Stimulated activated CD8-positive, alpha-beta memory T cell treated with anti-CD3 and anti-CD28 coated beads, Interleukin-15, amount 100 ng/mL, for 48 hours (primary cell): ENCODE data around the gene CLASP1.
"Not testable (repeated sequence)": the region's sequence is repeated elsewhere in the genome, so short reads cannot be mapped to it uniquely, and the experiment has no call there.

Source experiments
- DNase-seq, 2 donors: peaks; one replicate each; pipeline ENCODE4 v3.0.0-alpha.2; 2020; ENCODE audit warnings: low read depth in 2 of 2

CLASP1 gene

DNA sequence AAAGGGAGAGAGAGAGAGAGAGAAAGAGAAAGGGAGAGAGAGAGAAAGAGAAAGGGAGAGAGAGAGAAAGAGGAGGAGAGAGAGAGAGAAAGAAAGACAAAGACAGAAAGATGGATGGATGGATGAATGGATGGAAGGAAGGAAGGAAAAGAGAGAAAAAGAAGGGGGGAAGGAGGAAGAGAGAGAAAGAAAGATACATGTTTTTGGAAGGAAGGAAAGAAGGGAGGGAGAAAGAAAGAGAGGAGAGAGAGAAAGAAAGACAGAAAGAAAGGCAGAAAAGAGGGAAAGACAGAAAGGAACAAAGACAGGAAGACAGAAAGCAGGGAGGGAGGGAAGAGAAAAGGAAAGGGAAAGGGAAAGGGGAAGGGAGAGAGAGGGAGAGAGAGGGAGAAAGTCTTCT is 67.0 kb downstream of the CLASP1 start:
- DNase-seq = no peak

DNA sequence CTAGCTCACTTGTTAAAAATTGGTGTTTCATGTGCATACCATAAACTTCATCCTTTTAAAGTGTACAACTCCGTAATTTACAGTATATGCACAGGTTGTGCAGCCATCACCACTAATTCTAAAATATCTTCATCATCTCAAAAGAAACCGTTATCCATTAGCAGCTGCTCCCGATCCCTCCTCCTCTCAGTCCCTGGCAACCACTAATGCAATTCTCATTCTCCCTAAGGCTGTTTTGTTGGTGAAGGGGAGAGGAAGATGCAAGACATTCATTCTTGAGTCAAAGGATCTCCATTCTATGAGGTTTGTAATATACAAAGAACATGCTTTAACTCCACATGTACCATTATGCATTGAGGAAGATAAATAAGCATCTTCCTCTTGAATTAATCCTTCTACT is 70.0 kb downstream of the CLASP1 start:
- DNase-seq = no peak

DNA sequence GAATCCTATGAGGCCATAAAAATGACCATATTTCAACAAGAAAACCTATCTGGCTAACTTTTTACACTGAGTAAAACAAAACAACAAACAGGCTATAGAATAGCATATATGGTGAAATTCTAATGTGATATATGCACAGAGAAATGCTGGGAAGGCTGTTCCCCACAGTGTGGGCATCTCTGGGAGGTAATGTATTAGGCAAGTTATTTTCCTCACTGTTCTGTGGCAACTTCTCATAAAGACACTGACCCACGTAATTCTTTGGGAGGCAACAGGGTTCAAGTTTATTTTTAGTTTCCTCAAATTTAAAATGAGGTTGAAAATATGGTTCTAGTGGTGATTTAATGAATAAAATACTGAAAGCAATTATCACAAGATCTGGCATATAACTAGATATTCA is 71.9 kb downstream of the CLASP1 start:
- no peak for DNase-seq

DNA sequence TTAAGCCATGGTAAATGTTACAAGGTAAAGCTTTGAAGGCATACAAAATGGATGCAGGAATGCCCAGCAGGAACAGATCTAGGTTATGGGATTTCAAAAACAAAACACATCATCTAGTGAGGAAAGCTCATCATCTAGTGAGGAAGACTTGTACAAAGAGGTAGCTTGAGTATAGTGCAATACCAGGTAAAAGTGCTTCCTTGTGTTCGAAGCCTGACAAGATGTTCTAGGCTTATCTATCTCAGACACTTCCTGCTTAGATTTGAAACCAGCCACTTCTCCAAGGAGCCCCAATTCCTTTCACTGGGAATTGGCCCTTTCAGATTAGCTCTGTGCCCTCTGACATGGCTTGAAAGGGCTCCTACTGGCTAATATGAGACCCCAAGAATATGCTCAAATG is 73.0 kb downstream of the CLASP1 start:
- DNase-seq = no peak

DNA sequence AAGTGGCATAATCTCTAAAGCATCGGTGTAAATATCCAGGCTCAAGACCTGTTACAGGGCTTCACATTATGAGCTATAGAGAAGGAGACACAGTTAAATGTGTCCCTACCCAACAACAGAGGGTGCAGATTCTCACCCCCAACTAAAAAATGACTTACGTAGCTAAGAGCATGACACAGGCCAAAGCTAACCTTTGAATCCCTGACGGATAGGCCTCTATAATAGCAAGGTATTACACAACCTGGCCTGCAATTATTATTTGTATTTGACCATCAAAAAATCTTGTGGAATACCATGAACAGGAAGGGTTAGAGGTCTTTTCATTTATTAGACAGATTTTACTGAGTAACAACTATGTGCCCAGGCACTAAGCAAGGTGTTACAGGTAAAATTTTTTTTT is 73.5 kb downstream of the CLASP1 start:
- DNase-seq = no peak

DNA sequence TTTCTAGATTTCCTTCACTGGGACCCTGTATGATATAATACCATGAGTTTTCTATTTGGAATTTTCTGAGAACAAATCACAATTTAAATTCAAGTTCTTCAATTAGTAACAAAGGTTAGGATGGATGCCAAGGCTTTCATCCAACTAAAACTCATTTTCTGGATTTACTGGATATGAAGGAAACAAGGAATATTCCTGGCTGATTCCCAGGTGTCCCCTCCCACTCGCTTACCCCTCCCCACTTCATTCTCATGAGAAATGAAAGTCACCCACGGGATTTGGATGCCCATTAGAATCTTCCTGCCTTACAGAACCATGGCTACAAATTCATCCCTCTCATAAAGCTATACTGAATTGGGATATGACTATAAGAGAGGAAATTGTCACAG is 78.6 kb downstream of the CLASP1 start:
- DNase-seq = no peak

DNA sequence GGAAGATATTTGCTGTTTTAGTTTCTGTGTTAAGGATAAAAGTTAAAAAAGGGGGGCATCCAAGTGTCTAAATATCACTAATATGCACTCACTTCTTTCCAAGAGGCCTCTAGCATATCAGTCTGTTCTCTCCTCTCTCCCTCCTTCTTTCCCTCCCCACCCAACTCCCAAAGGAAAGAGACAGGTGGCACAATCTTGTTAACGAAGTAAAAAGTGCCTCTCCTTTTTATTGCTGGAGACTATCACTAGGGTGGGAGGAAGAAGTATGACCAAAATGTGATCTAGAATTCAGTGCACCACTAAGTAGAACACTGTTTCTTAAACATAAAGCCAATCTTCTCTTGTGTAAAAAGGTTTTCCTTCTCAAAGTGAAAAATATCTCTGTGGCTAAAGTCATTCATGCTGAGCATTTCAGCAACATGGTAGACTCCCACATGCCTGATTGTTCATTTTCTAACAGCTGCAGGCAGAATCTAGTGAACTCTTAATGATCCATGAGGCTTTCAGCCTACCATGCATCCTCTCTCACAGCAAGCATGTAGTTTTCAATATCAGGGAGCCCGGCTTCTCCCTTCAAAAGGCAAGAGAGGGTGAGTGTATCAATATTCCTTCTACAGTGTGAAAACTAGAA is 79.1 kb downstream of the CLASP1 start:
- no peak for DNase-seq

DNA sequence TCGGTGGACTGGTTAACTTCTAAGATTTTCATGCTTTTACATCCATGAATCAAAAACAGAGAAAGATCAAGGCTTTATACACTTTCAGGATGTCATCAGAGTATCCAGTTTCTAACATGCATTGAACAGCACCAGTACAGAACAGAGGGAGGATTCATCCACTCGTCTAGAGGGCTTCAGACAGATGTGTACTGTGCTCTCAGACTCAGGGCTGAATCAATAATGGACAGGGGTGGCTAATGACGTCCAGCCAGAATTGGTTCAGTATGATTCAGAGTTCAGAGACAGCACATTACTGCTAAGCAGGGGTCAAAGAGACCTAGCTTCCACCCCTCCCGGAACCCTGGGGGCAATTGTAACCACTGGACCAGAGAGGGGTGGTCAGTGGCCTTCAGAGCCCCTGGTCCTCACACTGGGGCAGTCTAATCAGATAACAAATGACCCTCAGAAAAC is 81.3 kb downstream of the CLASP1 start:
- DNase-seq = no peak

DNA sequence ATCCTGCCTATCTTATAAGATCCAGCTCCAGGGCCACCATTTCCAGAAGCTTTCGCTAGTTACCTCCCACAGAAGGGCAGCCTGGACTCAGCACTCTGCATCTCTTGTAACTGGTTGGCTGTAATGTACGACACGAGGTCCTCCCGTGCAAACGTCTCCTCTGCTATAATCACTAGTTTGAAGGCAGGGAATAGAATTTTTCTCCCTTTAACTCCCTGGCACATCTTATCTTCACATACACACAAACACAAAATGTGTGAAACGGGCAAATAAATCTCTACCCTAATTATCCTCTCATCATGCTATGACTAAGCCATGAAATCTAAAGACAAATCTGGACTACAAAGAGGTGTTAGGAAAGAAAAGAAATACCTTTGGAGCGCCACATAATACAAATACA is 81.8 kb downstream of the CLASP1 start:
- no peak for DNase-seq

DNA sequence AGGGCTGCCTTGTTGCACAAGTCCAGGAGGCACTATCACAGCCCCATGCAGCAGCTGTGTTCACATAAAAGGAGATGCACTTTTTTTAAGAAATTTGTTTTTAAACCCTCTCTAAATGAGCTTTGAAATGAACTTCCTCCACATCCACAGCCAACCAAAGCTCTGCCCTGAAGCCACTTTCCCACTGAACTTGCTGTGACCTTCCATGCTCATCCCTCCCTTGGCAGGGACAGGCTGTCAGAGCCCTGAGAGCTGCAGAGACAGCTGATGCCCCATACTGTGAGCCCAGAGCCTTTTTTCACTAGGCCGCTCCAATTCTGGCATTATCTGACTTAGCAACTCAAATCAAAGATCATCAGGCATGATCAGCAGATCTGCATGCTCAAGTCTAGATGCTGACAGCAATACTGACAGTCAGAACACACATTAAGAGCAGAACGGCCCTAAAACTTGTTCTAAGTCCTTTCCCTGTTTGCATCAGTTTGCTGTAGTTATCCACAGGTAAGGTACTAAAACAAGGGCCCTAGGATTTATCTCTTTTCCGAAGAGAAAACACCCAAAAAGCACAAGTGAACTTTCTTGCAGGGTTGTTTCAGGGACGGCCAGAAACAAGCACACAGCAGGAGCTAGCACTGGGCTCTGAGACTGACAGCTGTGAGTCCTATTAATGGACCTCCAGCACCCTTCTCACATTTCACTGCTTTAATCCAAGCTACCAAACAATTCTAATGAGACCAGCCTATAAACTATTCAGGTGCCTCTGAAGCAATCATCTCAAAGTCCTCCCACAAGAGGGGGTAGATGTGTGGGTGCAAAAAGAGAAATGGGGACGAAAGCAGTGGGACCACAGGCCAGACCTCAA is 83.6 kb downstream of the CLASP1 start:
- no peak for DNase-seq

DNA sequence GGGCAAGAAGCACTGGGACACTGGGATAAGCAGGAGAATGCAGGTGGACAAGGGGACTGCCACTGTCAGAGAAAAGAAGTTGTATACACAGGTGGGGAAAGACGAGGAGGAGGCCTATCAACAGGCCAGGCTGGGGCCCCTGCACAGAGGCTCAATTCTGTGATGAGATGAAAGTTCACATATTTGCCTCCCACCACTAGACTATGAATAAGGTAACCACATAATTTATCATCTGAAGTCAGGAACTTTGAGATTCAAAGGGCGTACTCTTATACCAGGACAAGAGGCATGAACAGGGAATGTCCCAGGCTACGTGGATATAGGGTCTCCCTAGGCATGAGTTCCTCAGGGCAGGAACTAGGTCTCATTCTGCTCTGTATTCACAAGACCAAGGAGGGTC is 84.4 kb downstream of the CLASP1 start:
- DNase-seq = no peak

DNA sequence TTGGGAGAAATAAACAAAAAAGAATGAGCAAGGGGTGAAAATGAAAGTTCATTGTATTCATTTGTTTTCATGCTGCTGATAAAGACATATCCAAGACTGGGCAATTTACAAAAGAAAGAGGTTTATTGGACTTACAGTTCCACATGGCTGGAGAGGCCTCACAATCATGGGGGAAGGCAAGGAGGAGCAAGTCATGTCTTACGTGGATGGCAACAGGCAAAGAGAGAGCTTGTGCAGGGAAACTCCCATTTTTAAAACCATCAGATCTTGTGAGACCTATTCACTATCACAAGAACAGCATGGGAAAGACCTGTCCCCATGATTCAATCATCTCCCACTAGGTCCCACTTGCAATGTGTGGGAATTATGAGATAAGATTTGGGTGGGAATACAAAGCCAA is 85.5 kb downstream of the CLASP1 start:
- not testable (repeated sequence) for DNase-seq

DNA sequence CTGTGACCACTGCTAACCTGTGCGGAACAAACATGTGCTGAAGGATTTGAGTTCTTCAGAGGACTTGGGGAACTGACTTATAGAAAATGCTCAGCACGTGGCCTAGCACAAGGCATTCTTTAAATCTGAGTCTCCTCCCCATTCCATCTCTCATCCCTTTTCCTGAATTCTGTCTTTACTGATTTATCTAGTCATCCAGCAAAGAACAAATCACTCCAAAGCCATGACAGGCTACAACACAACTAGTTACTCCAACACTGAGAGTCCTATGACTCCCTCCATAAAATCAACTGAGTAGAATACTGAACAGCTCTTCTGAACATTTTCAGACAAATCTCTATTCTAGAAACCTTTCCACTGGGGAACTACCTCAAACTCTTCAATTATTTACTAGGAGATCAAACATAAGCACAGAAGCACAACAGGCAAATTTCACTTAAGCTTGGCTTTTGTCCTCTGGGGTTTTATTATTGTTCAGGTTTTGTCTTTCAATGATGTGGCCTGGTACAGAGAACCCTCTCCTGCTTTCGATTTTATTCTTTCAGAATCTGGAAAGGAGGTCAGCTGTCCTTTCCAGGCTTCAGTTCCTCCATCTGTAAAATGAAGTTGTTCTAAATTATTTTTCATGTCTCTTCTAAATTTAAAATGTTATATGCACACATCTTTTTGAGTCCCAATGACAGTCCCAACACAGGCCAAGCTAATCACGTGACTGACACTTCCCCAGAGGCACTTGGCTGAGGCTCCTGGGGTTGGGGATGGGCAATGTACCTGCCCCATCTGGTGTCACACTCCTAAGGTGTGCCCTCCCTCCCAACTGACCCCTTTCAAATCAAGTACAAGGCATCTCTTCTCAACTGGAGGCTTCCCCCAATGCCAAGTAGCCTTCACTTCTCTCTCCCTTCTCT is 86.7 kb downstream of the CLASP1 start:
- no peak for DNase-seq

DNA sequence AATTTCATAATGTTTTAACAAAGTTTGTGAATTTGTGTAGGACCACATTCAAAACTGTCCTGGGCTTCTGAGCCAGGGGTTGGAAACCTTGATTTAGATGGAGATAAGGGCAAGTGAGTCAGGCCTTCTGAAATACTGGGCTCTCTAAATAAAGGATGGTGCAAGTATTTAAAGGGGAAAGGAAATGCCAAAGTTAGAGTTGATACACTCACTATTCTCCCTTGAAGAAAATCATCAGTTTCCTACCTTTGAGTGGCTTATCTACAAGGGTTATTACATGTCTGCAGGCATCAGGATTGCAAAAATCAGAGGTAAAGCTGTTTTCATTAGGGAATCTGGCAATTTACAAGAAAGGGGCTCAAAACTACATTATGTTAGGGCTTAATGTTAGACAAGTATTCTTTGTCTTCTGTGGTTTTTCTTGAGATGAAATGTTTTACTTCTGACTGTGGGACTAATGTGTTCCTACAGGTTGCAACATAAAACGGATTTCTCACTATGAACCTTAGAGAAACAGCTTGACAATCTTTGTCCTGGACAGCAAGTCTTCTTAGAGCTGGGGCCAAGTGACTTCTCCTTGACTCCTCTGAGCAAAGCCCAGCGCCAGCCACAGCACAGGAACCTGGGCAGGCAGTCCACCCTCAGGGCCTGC is 87.5 kb downstream of the CLASP1 start:
- DNase-seq = no peak

DNA sequence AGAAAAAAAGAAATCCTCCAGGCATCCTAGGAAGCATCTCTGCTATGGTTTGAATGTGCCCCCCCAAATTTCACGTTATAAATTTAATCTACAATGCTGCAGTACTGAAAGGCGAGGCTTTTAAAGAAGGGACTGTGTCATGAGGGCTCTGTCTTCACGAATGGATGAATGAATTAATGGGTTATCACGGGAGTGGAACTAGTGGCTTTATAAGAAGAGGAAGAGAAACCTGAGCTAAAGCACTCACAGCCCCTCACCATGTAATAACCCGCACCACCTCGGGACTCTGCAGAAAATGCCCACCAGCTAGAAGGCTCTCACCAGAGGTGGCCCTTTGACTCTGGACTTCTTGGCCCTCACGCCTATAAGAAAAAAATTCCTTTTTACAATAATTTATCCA is 90.9 kb downstream of the CLASP1 start:
- DNase-seq = no peak

DNA sequence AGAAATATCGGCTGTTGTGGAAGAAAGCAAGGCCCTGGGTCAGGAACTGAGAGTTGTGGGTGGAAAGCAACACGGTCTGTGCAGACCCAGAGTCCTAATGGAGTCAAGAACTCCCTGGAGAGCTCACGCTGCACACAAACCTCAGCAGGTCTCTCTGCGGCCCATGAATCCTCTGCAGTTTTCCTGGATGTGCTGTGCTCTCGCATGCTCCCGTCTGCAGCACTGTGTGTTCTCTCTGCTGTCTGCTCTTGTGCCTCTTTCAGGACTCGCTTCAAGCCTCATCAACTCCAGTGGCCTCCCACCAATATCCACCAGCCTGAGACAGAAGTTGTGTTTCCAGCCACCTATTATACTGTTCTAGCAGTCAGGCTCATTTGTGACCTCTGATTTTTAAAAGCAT is 94.3 kb downstream of the CLASP1 start:
- no peak for DNase-seq

DNA sequence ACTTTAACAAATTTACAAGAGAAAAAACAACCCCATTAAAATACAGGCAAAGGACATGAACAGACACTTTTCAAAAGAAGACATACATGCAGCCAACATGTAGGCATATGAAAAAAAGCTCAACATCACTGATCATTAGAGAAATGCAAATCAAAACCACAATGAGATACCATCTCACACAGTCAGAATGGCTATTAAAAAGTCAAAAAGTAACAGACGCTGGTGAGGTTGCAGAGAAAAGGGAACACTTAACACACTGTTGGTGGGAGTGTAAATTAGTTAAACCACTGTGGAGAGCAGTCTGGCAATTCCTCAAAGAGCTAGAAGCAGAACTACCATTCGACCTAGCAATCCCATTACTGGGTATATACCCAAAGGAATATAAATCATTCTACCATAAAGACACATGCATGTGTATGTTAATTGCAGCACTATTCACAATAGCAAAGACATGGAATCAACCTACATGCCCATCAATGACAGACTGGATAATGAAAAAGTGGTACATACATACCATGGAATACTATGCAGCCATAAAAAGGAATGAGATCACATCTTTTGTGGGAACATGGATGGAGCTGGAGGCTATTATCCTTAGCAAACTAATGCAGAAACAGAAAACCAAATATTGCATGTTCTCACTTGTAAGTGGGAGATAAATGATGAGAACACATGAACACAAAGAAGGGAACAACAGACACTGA is 96.6 kb downstream of the CLASP1 start:
- DNase-seq = not testable (repeated sequence)

DNA sequence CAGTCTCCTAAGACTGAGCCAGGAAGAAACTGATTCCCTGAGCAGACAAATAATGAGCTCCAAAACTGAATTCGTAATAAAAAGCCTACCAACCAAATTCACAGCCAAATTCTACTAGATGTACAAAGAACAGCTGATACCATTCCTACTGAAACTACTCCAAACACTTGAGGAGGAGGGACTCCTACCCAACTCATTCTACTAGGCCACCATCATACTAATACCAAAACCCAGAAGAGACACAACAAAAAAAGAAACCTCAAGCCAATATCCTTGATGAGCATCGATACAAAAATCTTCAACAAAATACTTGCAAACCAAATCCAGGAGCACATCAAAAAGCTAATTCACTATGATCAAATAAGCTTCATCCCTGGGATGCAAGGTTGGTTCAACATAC is 98.6 kb downstream of the CLASP1 start:
- no peak for DNase-seq

DNA sequence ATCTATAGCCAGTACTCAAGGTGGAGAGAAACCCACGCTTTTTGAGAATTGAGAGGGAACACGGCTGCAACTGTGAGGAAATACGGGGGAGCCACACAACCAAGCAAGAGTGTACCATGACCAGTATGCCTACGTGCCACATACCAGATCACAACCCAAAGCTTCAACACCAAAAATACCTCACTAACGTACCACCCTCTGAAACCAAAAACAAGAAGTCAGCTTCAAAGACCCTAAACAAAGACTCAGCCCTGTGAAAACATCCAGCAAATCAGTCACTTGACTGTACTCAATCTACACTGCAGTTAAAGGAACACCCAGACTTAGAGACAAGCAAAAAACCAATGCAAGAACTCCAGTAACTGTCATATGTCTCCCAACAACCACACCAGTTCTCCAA is 101.6 kb downstream of the CLASP1 start:
- DNase-seq = no peak

DNA sequence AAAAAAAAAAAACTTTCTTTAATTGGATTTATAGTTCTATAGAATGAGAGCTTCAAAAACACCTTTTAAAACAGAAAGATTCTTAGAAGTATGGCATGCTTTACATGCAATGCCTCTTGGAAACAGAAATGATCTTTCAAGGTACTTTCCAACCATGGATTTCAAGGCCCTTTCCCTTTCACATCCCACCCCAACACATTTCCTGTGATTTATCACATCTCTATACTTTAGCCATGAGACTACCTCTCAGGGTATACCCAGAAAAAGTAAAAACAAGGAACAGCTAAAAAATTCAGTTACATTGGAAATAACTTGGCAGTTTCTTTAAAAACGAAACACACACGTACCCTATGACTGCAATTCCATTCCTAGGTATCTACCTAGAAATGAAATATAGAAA is 103.3 kb downstream of the CLASP1 start:
- DNase-seq = no peak

DNA sequence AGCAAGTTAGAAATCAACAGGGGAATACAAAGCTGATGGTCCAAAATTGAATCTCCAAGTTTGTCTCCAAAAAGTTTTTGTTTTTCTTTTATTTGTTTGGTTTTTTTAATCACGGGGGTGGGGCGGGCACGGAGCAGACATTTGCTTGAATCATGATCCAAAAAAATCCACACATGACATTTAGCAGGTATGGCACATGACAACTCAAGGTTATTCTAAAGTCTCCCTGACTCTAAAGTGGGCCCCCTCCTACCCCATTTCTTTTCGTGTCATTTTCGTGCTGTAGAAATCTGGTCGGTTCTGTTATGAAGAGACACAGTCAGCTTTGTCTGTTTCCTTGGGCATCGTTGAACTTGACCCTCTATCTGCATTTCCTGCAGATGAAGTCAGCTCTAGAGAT is 104.0 kb downstream of the CLASP1 start:
- no peak for DNase-seq
